GM19372 (cell line): ENCODE measurements around the gene PIGW.

Experiments used
- ATAC-seq: cut with Tn5 transposase; IDR thresholded peaks from one replicate; pipeline ENCODE4 v1.9.1; 2021; ENCODE audit warnings: mild to moderate bottlenecking, low read depth, moderate library complexity; ENCODE audit not compliant: unreplicated experiment

Gene PIGW

GRCh38 chr17:36544307-36545076, 9.7 kb downstream of the PIGW start, which contains the start of gene GGNBP2:
Gene GGNBP2, plus strand, starts transcription at chr17:36544919. Its CDS starts 806 bp downstream, at chr17:36545725.
- peak; percentile 40 for ATAC-seq

GRCh38 chr17:36545077-36545464, 10.3 kb downstream of the PIGW start:
- peak; percentile 41 for ATAC-seq

- ATAC-seq: peak; percentile 67
Observed at GRCh38 chr17:36545465-36546417, 11.0 kb downstream of the PIGW start.

GRCh38 chr17:36546418-36547093, 11.8 kb downstream of the PIGW start:
- ATAC-seq: no peak

- no peak for ATAC-seq
Observed at GRCh38 chr17:36547776-36548175, 13.0 kb downstream of the PIGW start.

- ATAC-seq: no peak
Observed at GRCh38 chr17:36550491-36551417, 16.0 kb downstream of the PIGW start.

GRCh38 chr17:36553459-36553858, 18.7 kb downstream of the PIGW start:
- ATAC-seq: no peak

GRCh38 chr17:36566081-36566480, 31.3 kb downstream of the PIGW start:
- ATAC-seq: no peak

- ATAC-seq: no peak
Observed at GRCh38 chr17:36575028-36575427, 40.2 kb downstream of the PIGW start.

GRCh38 chr17:36576793-36577192, 42.0 kb downstream of the PIGW start:
- no peak for ATAC-seq

- no peak for ATAC-seq
Observed at GRCh38 chr17:36578671-36579070, 43.9 kb downstream of the PIGW start.

GRCh38 chr17:36583787-36584186, 49.0 kb downstream of the PIGW start:
- ATAC-seq: no peak

GRCh38 chr17:36586138-36586537, 51.4 kb downstream of the PIGW start:
- no peak for ATAC-seq
